ENCODE measurements around the gene DPF3. TPM values are rescaled to one million over a fixed set of nuclear protein-coding genes. Genes with fewer than 3 reads are reported as not detected.

Gene DPF3
- total RNA-seq, 1 experiment from 2014 or later, result not detected

GRCh38 chr14:72699443-72699842, 194.5 kb downstream of the DPF3 start:
- DNase-seq (ENCODE audit: low read depth, low spot score) (no peak), ATAC-seq (no peak)
- H3K27me3 ChIP-seq (ENCODE audit: control insufficient read depth, insufficient read depth, low read length), result no peaks in the 10 kb centered on the region
- intact Hi-C loops (cut with micrococcal nuclease; ENCODE audit: unreplicated experiment) (no loop called here), in situ Hi-C loops (cut with HindIII; ENCODE audit: low pct_unique_long_range_greater_than_20kb, low sequenced_read_pairs) (no loop called here)
- no peaks in the 10 kb centered on the region for H3K4me1 ChIP-seq (ENCODE audit: control insufficient read depth, insufficient read depth, low read length)
- no TSS peak for BruUV-seq (replicated peaks)
- ChIA-PET CTCF (no interaction called here), POLR2A (no interaction called here)
- no peak overlapping the region for H3K4me3 ChIP-seq (ENCODE audit: low read depth in 2 of 2, low read length in 2 of 2)
- no peak overlapping the region for H3K27ac ChIP-seq (ENCODE audit: low read length)
- no peak for TF ChIP-seq REST (IDR thresholded peaks at IDR 0.05; ENCODE audit: insufficient read depth in 1 of 2, low read depth in 2 of 2, low read length in 1 of 2)
- no peak for TF ChIP-seq CTCF (IDR thresholded peaks at IDR 0.05)
- no peak for TF ChIP-seq TCF7L2 (IDR thresholded peaks at IDR 0.05; ENCODE audit: low read depth, low read length)
- no peak for TF ChIP-seq SIN3A (IDR thresholded peaks at IDR 0.05; ENCODE audit: borderline replicate concordance, insufficient read depth, low read depth, low read length)
- TF ChIP-seq POLR2AphosphoS5 (IDR thresholded peaks at IDR 0.05; ENCODE audit: low read depth, low read length), result no peak
- no peaks in the 10 kb centered on the region for H3K36me3 ChIP-seq (ENCODE audit: control insufficient read depth, insufficient read depth, low read length)
- no peaks in the 10 kb centered on the region for H3K9me3 ChIP-seq (ENCODE audit: control insufficient read depth, insufficient read depth, low read depth, low read length)

GRCh38 chr14:72692696-72693095, 201.2 kb downstream of the DPF3 start:
- Histone ChIP-seq H3K27me3 (ENCODE audit: control insufficient read depth, insufficient read depth, low read length) (no peaks in the 10 kb centered on the region; the same call in 1 of the 2 replicates), H3K27ac (ENCODE audit: low read length) (no peak overlapping the region), H3K4me1 (ENCODE audit: control insufficient read depth, insufficient read depth, low read length) (no peaks in the 10 kb centered on the region), H3K4me3 (ENCODE audit: low read depth in 2 of 2, low read length in 2 of 2) (no peak overlapping the region), H3K9me3 (ENCODE audit: control insufficient read depth, insufficient read depth, low read depth, low read length) (no peaks in the 10 kb centered on the region), H3K36me3 (ENCODE audit: control insufficient read depth, insufficient read depth, low read length) (no peaks in the 10 kb centered on the region)
- TF ChIP-seq CTCF (IDR thresholded peaks at IDR 0.05) (no peak), POLR2AphosphoS5 (IDR thresholded peaks at IDR 0.05; ENCODE audit: low read depth, low read length) (no peak), SIN3A (IDR thresholded peaks at IDR 0.05; ENCODE audit: borderline replicate concordance, insufficient read depth, low read depth, low read length) (no peak), TCF7L2 (IDR thresholded peaks at IDR 0.05; ENCODE audit: low read depth, low read length) (no peak), REST (IDR thresholded peaks at IDR 0.05; ENCODE audit: insufficient read depth in 1 of 2, low read depth in 2 of 2, low read length in 1 of 2) (no peak)
- intact Hi-C loops (cut with micrococcal nuclease; ENCODE audit: unreplicated experiment), result no loop called here
- no peak for DNase-seq (ENCODE audit: low read depth, low spot score)
- in situ Hi-C loops (cut with HindIII; ENCODE audit: low pct_unique_long_range_greater_than_20kb, low sequenced_read_pairs), result no loop called here
- ChIA-PET CTCF (no interaction called here), POLR2A (no interaction called here)
- no peak; the same call in 1 of the 2 replicates for ATAC-seq
- BruUV-seq (replicated peaks), result no TSS peak
